Measurements from ENCODE around the gene SUSD3.

The SUSD3 gene

GRCh38 chr9:93030642-93031628 lies 27.6 kb upstream of the SUSD3 start:
- DNase-seq = no peak

GRCh38 chr9:93031629-93032430 lies 26.7 kb upstream of the SUSD3 start:
- no peak for DNase-seq

GRCh38 chr9:93032545-93032944 lies 26.0 kb upstream of the SUSD3 start:
- no peak for DNase-seq

- DNase-seq = no peak
Measured at GRCh38 chr9:93033531-93033930, 25.0 kb upstream of the SUSD3 start.

GRCh38 chr9:93035106-93035660 lies 23.3 kb upstream of the SUSD3 start:
- no peak for DNase-seq

- no peak for DNase-seq
Measured at GRCh38 chr9:93035821-93036351, 22.6 kb upstream of the SUSD3 start.

GRCh38 chr9:93036887-93037475 lies 21.5 kb upstream of the SUSD3 start:
- no peak for DNase-seq

- DNase-seq = no peak
Measured at GRCh38 chr9:93037476-93037971, 21.0 kb upstream of the SUSD3 start.

- DNase-seq = no peak
Measured at GRCh38 chr9:93038918-93039317, 19.6 kb upstream of the SUSD3 start.

GRCh38 chr9:93039456-93039855 lies 19.0 kb upstream of the SUSD3 start:
- no peak for DNase-seq

GRCh38 chr9:93039976-93040375 lies 18.5 kb upstream of the SUSD3 start:
- DNase-seq = no peak

GRCh38 chr9:93040409-93040808 lies 18.1 kb upstream of the SUSD3 start:
- DNase-seq = no peak

- no peak for DNase-seq
Measured at GRCh38 chr9:93041108-93041802, 17.2 kb upstream of the SUSD3 start.

GRCh38 chr9:93043122-93043521 lies 15.4 kb upstream of the SUSD3 start:
- DNase-seq = no peak

GRCh38 chr9:93045521-93045920 lies 13.0 kb upstream of the SUSD3 start:
- no peak for DNase-seq

GRCh38 chr9:93048566-93049448 lies 9.7 kb upstream of the SUSD3 start:
- no peak for DNase-seq

- no peak for DNase-seq
Measured at GRCh38 chr9:93049491-93049890, 9.0 kb upstream of the SUSD3 start.

GRCh38 chr9:93050231-93050630 lies 8.3 kb upstream of the SUSD3 start:
- DNase-seq = no peak

- no peak for DNase-seq
Measured at GRCh38 chr9:93051680-93052089, 6.8 kb upstream of the SUSD3 start.

- DNase-seq = no peak
Measured at GRCh38 chr9:93052791-93053540, 5.5 kb upstream of the SUSD3 start.
